Subcutaneous abdominal adipose tissue (tissue), 5 donors: ENCODE measurements around the gene COL9A3.

Experiments used
- H3K27ac ChIP-seq: one replicate; pipeline ENCODE4 v1.7.0; 2013; ENCODE audit warnings: low read depth, mild to moderate bottlenecking, inconsistent platforms, low read length, moderate library complexity
- H3K27me3 ChIP-seq, 5 donors: one replicate each; pipeline ENCODE4 v1.7.0; 2013; ENCODE audit warnings: low read length in 5 of 5, inconsistent platforms in 1 of 5; ENCODE audit not compliant: control insufficient read depth in 5 of 5, insufficient read depth in 4 of 5
- H3K36me3 ChIP-seq, 5 donors: one replicate each; pipeline ENCODE4 v1.7.0; 2013; ENCODE audit warnings: low read length in 5 of 5; ENCODE audit not compliant: control insufficient read depth in 5 of 5, insufficient read depth in 5 of 5
- H3K4me1 ChIP-seq, 5 donors: one replicate each; pipeline ENCODE4 v1.7.0; 2013; ENCODE audit warnings: low read length in 5 of 5, mild to moderate bottlenecking in 3 of 5, moderate library complexity in 1 of 5; ENCODE audit not compliant: control insufficient read depth in 5 of 5, insufficient read depth in 5 of 5
- H3K4me3 ChIP-seq, 5 donors: one replicate each; pipeline ENCODE4 v1.7.0; 2013; ENCODE audit warnings: low read length in 5 of 5, low read depth in 1 of 5
- H3K9ac ChIP-seq, 5 donors: one replicate each; pipeline ENCODE4 v1.7.0; 2013; ENCODE audit warnings: low read length in 5 of 5, mild to moderate bottlenecking in 4 of 5, moderate library complexity in 3 of 5
- H3K9me3 ChIP-seq, 5 donors: one replicate each; pipeline ENCODE4 v1.7.0; 2013; ENCODE audit warnings: low read length in 5 of 5; ENCODE audit not compliant: control insufficient read depth in 5 of 5
- donor health status: healthy.
- donor health status: healthy.
- donor health status: healthy.
- donor health status: healthy.
- donor health status: healthy.

The COL9A3 gene

GRCh38 chr20:62855120-62855519 is 38.3 kb downstream of the COL9A3 start:
- Histone ChIP-seq H3K9me3 (no peaks in the 10 kb centered on the region), H3K9ac (peak overlapping the region in 1 of 5 donors; percentile 14), H3K4me3 (no peak overlapping the region), H3K27me3 (peaks cover 0 to under 1% (median 0%) of the 10 kb centered on the region in 5 donors), H3K27ac (no peak overlapping the region), H3K36me3 (peaks cover 3 to 34% (median 22%) of the 10 kb centered on the region in 5 donors), H3K4me1 (peaks cover 0 to 2% (median 2%) of the 10 kb centered on the region in 5 donors)

- H3K9ac ChIP-seq: no peak overlapping the region
- peaks cover 0 to 3% (median 0%) of the 10 kb centered on the region in 5 donors for H3K27me3 ChIP-seq
- H3K36me3 ChIP-seq: peaks cover 3 to 24% (median 21%) of the 10 kb centered on the region in 5 donors
- H3K9me3 ChIP-seq: no peaks in the 10 kb centered on the region
- H3K4me1 ChIP-seq: peaks cover 0 to 10% (median 9%) of the 10 kb centered on the region in 5 donors
- no peak overlapping the region for H3K27ac ChIP-seq
- no peak overlapping the region for H3K4me3 ChIP-seq
Observed at GRCh38 chr20:62856931-62857619, 40.2 kb downstream of the COL9A3 start.

GRCh38 chr20:62858058-62858830 is 41.4 kb downstream of the COL9A3 start:
- Histone ChIP-seq H3K4me3 (no peak overlapping the region), H3K9me3 (no peaks in the 10 kb centered on the region), H3K27me3 (peaks cover 0 to 3% (median 0%) of the 10 kb centered on the region in 5 donors), H3K27ac (no peak overlapping the region), H3K36me3 (peaks cover 3 to 15% (median 13%) of the 10 kb centered on the region in 5 donors), H3K4me1 (peaks cover 0 to 15% (median 13%) of the 10 kb centered on the region in 5 donors), H3K9ac (no peak overlapping the region)

GRCh38 chr20:62859721-62860120 is 42.9 kb downstream of the COL9A3 start:
- Histone ChIP-seq H3K27ac (no peak overlapping the region), H3K9me3 (no peaks in the 10 kb centered on the region), H3K4me1 (peaks cover 0 to 15% (median 13%) of the 10 kb centered on the region in 5 donors), H3K4me3 (no peak overlapping the region), H3K27me3 (peaks cover 0 to 3% (median 0%) of the 10 kb centered on the region in 5 donors), H3K9ac (no peak overlapping the region), H3K36me3 (peaks cover 0 to 9% (median 8%) of the 10 kb centered on the region in 5 donors)

GRCh38 chr20:62860391-62860923 is 43.6 kb downstream of the COL9A3 start:
- Histone ChIP-seq H3K4me1 (peaks cover 0 to 15% (median 13%) of the 10 kb centered on the region in 5 donors), H3K9me3 (no peaks in the 10 kb centered on the region), H3K27ac (no peak overlapping the region), H3K27me3 (peaks cover 0 to 3% (median 0%) of the 10 kb centered on the region in 5 donors), H3K9ac (peak overlapping the region in 1 of 5 donors; percentile 25), H3K4me3 (peak overlapping the region in 4 of 5 donors; percentile 40 to 63 (median 46)), H3K36me3 (peaks cover 0 to 9% (median 8%) of the 10 kb centered on the region in 5 donors)

- no peak overlapping the region for H3K27ac ChIP-seq
- H3K9me3 ChIP-seq: no peaks in the 10 kb centered on the region
- no peak overlapping the region for H3K9ac ChIP-seq
- H3K4me1 ChIP-seq: peaks cover 0 to 15% (median 13%) of the 10 kb centered on the region in 5 donors
- peaks cover 0 to 3% (median 0%) of the 10 kb centered on the region in 5 donors for H3K27me3 ChIP-seq
- peak overlapping the region in 4 of 5 donors; percentile 63 to 66 (median 63) for H3K4me3 ChIP-seq
- peaks cover 0 to 9% (median 8%) of the 10 kb centered on the region in 5 donors for H3K36me3 ChIP-seq
Observed at GRCh38 chr20:62860924-62861691, 44.3 kb downstream of the COL9A3 start.

GRCh38 chr20:62861726-62862336 is 45.0 kb downstream of the COL9A3 start, which contains the start of gene TCFL5:
TSS of gene TCFL5 (minus strand) at chr20:62861822. CDS start at chr20:62861670, 152 bp downstream.
- no peak within 1 kb of the TSS for H3K9ac ChIP-seq
- H3K27me3 ChIP-seq: peaks cover 0 to 3% (median 0%) of the 10 kb centered on the region in 5 donors
- peaks cover 0 to 15% (median 13%) of the 10 kb centered on the region in 5 donors for H3K4me1 ChIP-seq
- no peak within 1 kb of the TSS for H3K27ac ChIP-seq
- peak within 1 kb of the TSS in 4 of 5 donors; percentile 63 to 66 (median 63) for H3K4me3 ChIP-seq
- peaks cover 0 to 6% (median 5%) of the 10 kb centered on the region in 5 donors for H3K36me3 ChIP-seq
- no peaks in the 10 kb centered on the region for H3K9me3 ChIP-seq

- Histone ChIP-seq H3K9ac (no peak overlapping the region), H3K27ac (no peak overlapping the region), H3K4me3 (no peak overlapping the region), H3K4me1 (peaks cover 0 to 15% (median 13%) of the 10 kb centered on the region in 5 donors), H3K27me3 (peaks cover 0 to 3% (median 0%) of the 10 kb centered on the region in 5 donors), H3K36me3 (no peaks in the 10 kb centered on the region), H3K9me3 (no peaks in the 10 kb centered on the region)
Observed at GRCh38 chr20:62864207-62864606, 47.4 kb downstream of the COL9A3 start.
